GM18499 (cell line): Measurements from ENCODE around the gene CYP1A1.

ENCODE experiments used
- ATAC-seq: cut with Tn5 transposase; IDR thresholded peaks from one replicate; pipeline ENCODE4 v1.9.1; 2021; ENCODE audit warnings: moderate number of reproducible peaks; ENCODE audit not compliant: insufficient read depth, unreplicated experiment

CYP1A1 gene

DNA sequence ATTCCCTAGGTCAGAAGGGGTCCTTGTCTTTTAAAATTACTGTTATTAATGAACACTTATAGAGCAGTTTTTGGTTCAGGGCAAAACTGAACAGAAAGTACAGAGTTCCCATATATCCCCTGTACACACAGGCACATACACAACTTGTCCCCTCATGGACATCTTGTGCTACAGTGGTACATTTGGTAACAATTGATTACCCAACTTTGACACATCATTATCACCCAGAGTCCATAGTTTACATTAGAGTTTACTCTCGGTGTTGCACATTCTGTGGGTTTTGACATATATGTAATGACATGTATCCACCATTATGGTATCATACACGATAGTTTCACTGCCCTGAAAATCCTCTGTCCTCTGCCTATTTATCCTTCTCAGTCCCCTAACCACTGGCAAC, 28.5 kb downstream of the CYP1A1 start:
- no peak for ATAC-seq

DNA sequence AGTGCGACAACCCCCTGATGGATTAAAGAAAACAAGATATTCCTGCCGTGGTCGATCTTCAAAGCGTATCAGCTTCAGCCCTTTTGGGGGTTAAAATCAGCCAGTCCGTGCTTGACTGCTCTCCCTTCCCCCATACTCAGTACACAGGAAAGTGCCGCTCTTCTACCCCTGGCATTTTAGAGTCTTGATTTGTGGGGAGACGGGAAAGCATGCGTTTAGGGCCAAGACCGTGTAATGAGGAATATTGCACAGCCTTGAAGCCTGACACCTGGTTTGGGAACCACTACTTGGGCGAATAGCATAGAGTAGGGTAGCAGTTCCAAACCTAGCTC, 29.0 kb downstream of the CYP1A1 start:
- no peak for ATAC-seq

DNA sequence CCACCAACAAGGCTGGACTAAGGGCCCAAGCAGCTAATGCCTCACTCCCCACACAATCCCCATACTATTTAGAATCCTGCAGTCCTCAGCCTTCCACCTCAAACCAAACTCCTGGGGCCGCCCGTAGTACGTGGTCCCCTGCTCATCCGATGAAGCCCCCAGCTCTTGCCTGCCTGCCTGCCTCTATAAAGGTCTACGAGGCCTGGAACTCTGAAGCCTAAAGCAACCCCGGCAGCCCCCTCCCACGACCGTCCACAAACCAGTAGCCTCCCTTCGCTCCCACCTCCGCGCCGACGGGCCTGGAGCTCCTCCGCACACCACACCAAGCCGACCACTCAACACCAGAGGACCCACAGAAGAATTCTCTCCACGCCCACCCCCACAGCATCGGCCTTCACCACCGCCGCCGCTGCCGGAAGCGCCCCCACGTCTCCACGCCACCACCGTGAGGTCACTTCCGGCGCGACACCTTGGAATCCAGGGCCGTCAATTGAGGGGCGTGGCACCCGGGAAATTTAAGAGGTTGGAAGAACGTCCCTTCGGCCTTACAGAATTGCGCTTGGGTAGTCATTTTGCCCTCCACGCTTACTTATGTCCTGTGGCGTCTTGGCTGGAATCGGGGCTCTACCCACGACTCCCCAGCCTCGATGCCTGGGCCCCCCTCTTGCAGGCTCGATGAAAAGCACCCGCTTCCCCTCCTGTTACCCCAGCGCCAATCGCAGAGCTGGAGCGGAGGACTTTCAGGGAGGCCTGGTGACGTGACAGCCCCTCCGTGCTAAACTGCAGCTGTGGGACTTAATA, 29.5 kb downstream of the CYP1A1 start, which contains the start of gene EDC3:
TSS of gene EDC3 (minus strand) at position 428 of the 801 bp plus-strand sequence. CDS start 20,900 bp downstream, outside the sequence.
- ATAC-seq, result no peak

DNA sequence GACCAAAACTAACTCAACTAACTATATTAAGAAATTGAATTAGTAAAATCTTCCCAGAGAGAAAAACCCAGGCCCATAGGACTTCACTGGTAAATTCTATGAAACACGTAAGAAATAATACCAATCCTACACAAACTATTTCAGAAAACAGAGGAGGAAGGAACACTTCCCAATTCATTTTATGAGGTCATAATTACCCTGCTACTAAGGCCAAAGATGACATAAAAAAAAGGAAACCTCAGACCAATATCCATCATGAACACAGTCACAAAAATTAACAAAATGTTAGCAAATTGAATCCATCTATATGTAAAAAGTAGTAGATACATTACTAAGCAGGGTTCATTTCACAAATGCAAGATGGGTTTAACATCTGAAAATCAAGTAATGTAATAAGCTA, 33.0 kb downstream of the CYP1A1 start:
- ATAC-seq, result no peak

DNA sequence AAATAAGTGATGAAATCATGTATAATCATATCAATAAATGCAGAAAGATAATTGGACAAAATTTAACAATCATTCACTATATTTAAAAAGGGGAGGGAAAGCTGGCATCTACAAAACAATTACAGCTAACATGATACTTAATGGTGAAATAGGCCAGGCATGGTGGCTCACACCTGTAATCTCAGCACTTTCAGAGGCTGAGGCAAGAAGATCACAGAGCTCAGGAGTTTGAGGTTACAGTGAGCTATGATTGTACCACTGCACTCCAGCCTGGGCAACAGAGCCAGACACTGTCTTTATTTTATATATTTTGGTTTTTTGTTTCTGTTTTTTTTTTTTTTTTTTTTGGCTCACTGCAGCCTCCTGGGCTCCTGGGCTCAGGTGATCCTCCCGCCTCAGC, 41.6 kb downstream of the CYP1A1 start:
- no peak for ATAC-seq

DNA sequence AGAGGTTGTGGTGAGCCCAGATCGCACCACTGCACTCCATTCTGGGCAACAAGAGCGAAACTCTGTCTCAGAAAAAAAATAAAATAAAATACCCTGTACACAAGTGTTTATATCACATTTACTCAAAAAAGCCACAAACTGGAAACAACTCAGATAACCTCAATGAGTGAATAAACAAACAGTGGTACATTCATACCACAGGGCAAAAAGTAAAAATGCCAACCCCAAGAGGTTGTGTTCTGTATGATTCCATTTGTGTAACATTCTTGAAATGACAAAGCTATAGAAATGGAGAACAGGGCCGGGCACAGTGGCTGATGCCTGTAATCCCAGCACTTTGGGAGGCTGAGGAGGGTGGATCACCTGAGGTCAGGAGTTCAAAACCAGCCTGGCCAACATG, 42.4 kb downstream of the CYP1A1 start:
- no peak for ATAC-seq

DNA sequence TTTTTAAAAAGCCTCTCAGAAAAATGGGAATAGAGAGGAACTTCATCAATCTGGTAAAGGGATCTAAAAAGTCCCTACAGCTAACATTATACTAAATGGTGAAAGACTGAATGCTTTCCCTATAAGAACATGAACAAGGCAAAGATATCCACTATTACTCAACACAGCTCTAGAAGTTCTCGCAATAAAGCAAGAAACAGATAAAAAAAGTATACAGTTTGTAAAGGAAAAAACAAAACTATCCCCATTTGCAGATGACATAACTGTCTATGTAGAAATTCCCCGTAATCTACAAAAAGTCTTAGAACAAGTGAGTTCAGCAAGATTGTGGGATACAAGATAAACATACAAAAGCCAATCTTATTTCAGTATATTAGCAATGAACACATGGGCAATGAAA, 44.9 kb downstream of the CYP1A1 start:
- no peak for ATAC-seq

DNA sequence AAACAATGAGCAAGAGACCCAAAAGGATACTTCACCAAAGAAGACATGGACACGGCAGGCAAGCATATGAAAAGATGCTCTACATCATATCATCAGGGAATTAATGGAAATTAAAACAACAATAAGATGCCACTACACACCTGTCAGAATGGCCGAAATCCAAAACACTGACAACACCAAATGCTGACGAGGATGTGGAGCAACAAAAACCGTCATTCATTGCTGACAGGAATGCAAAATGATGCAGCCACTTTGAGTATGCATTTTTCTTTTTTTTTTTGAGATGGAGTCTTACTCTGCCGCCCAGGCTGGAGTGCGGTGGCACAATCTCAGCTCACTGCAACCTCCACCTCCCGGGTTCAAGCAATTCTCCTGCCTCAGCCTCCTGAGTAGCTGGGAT, 48.5 kb downstream of the CYP1A1 start:
- ATAC-seq, result no peak

DNA sequence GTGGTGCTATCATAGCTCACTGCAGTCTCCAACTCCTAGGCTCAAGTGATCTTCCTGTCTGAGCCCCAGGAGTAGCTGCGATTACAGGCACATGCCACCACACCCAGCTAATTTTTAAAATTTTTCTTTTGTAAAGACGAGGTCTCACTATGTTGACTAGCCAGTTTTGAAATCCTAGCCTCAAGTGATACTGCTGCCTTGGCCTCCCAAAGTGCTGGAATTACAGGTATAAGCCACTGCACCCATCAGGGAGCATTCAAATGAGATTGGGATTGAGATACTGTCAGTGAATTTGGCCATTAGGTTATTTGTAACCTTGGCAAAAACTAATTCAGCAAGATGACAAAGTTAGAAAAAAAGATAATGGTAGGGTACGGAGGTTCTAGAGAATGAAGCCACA, 51.2 kb downstream of the CYP1A1 start:
- ATAC-seq, result no peak

DNA sequence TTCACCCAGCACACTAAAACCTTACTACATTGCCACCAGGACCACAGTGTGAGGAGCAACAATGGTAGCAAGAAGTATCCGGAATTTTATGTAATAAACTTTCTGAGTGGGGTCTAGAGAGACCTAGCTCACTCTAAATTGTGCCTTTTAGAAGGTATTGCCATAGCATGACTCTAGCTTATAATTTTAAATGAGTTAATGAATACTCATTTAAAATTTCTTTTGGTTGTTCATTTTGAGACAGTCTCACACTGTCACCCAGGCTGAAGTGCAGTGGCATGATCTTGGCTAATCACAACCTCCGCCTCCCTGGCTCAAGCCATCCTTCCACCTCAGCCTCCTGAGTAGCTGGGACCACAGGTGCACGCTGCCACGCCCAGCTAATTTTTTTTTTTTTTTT, 55.7 kb downstream of the CYP1A1 start:
- no peak for ATAC-seq
